A549 (cell line): ENCODE measurements around the gene CIRBP. TPM values are rescaled to one million over a fixed set of nuclear protein-coding genes. Genes with fewer than 3 reads are reported as not detected.

Source experiments
- ATAC-seq, 2 experiments: fragments of 200-7000 bp in 1 of 2; fragments of >200 bp in 1 of 2; cut with Nextera tagmentation in 1 of 2; cut with Tn5 transposase in 1 of 2; 3 replicates each; pipeline versions ENCODE4 v1.8.0 to v1.9.1; 2018 to 2020; ENCODE audit warnings: mild to moderate bottlenecking in 1 of 2, moderate library complexity in 1 of 2
- CTCF ChIA-PET: fragments of 300-600 bp; sonication (Branson Sonifier 250); formaldehyde crosslinking; extraction: SDS; loops from one replicate; lab custom pipeline; 2021; ENCODE audit warnings: antibody characterized with exemption, inconsistent platforms; lab: Yijun Ruan, JAX
- POLR2A ChIA-PET: fragments of 350-600 bp; formaldehyde crosslinking; extraction: SDS; loops from one replicate; lab custom pipeline; 2021; ENCODE audit warnings: antibody characterized with exemption, inconsistent platforms; lab: Yijun Ruan, JAX
- DNase-seq, 2 experiments: peaks; one replicate each; pipeline versions ENCODE4 v3.0.0 to v3.0.0-alpha.2; 2011 to 2016; ENCODE audit warnings: low read depth in 1 of 2, low spot score in 1 of 2
- FAIRE-seq: peaks from 2 replicates; lab custom pipeline; 2011; peaks lifted over from hg19 to GRCh38; lab: Jason Lieb, UNC
- H3K27ac ChIP-seq, 2 experiments: fragments of >200 bp; sonication (Bioruptor Twin); formaldehyde crosslinking; 3 replicates each; pipeline ENCODE4 v1.5.1; 2016 to 2017
- H3K4me1 ChIP-seq: fragments of >200 bp; sonication (Bioruptor Twin); formaldehyde crosslinking; 3 replicates; pipeline ENCODE4 v1.6.1; 2016
- H3K4me2 ChIP-seq: fragments of >200 bp; sonication (Bioruptor Twin); formaldehyde crosslinking; 3 replicates; pipeline ENCODE4 v1.6.1; 2016
- H3K4me3 ChIP-seq: fragments of >200 bp; sonication (Bioruptor Twin); formaldehyde crosslinking; 3 replicates; pipeline ENCODE4 v1.5.1; 2016
- H3K9me3 ChIP-seq: fragments of >200 bp; sonication (Bioruptor Twin); formaldehyde crosslinking; 3 replicates; pipeline ENCODE4 v1.6.1; 2016
- BHLHE40 ChIP-seq: IDR thresholded peaks from 2 replicates; pipeline ENCODE4 v1.6.1; 2012; ENCODE audit warnings: low read depth, low read length, inconsistent platforms
- CBX2 ChIP-seq: fragments of 200-600 bp; sonication (generic); IDR thresholded peaks from 2 replicates; pipeline ENCODE4 v1.6.1; 2016; ENCODE audit warnings: low read depth, mild to moderate bottlenecking, borderline replicate concordance
- CBX8 ChIP-seq: fragments of 200-600 bp; sonication (generic); IDR thresholded peaks from 2 replicates; pipeline ENCODE4 v1.6.1; 2016
- CEBPB ChIP-seq, 2 experiments: fragments of >200 bp in 1 of 2; sonication (Bioruptor Twin) in 1 of 2; formaldehyde crosslinking in 1 of 2; IDR thresholded peaks; 2 replicates each; pipeline ENCODE4 v1.6.1; 2012 to 2016
- CHD2 ChIP-seq: fragments of 150-350 bp; IDR thresholded peaks from 2 replicates; pipeline ENCODE4 v1.6.1; 2014; ENCODE audit warnings: low read length; ENCODE audit not compliant: partially characterized antibody
- EHMT2 ChIP-seq: fragments of 200-600 bp; sonication (generic); IDR thresholded peaks from 2 replicates; pipeline ENCODE4 v1.6.1; 2016; ENCODE audit warnings: antibody characterized with exemption, low read depth, mild to moderate bottlenecking, moderate library complexity
- EP300 ChIP-seq, 2 experiments: fragments of >200 bp; sonication (Bioruptor Twin); formaldehyde crosslinking; IDR thresholded peaks; 2 replicates in 1 of 2; 3 replicates in 1 of 2; pipeline ENCODE4 v1.6.1; 2016 to 2017
- ESRRA ChIP-seq: fragments of 150-350 bp; IDR thresholded peaks from 2 replicates; pipeline ENCODE4 v1.6.1; 2014; ENCODE audit warnings: mild to moderate bottlenecking, low read length, borderline replicate concordance
- FOSB ChIP-seq: fragments of 250-450 bp; sonication (Bioruptor Pico); IDR thresholded peaks from 2 replicates; pipeline ENCODE4 v1.5.0; 2020; ENCODE audit warnings: mild to moderate bottlenecking, moderate library complexity
- GATA3 ChIP-seq: IDR thresholded peaks from 2 replicates; pipeline ENCODE4 v1.6.1; 2012; ENCODE audit warnings: borderline replicate concordance
- HEYL ChIP-seq: fragments of 250-450 bp; sonication (Bioruptor Pico); IDR thresholded peaks from 2 replicates; pipeline ENCODE4 v1.8.0; 2021; ENCODE audit warnings: mild to moderate bottlenecking, moderate library complexity
- HOXB13 ChIP-seq: fragments of 250-450 bp; sonication (Bioruptor Pico); IDR thresholded peaks from 2 replicates; pipeline ENCODE4 v1.5.0; 2020; ENCODE audit warnings: low read depth, mild to moderate bottlenecking, moderate library complexity
- JUN ChIP-seq, 2 experiments: fragments of >200 bp; sonication (Bioruptor Twin); formaldehyde crosslinking; IDR thresholded peaks; 2 replicates in 1 of 2; 3 replicates in 1 of 2; pipeline ENCODE4 v1.6.1; 2016 to 2017
- JUNB ChIP-seq: fragments of >200 bp; sonication (Bioruptor Twin); formaldehyde crosslinking; IDR thresholded peaks from 2 replicates; pipeline ENCODE4 v1.6.1; 2016
- MYC ChIP-seq: IDR thresholded peaks from 2 replicates; pipeline ENCODE4 v1.6.1; 2012; ENCODE audit warnings: mild to moderate bottlenecking, inconsistent platforms, low read length, improper control_type of control experiment, borderline replicate concordance
- NR3C1 ChIP-seq: fragments of >200 bp; sonication (Bioruptor Twin); formaldehyde crosslinking; IDR thresholded peaks from 3 replicates; pipeline ENCODE4 v1.6.1; 2017
- PHF8 ChIP-seq: fragments of 200-600 bp; sonication (generic); IDR thresholded peaks from 2 replicates; pipeline ENCODE4 v1.6.1; 2016; ENCODE audit warnings: low read depth, mild to moderate bottlenecking, antibody characterized with exemption, moderate library complexity, borderline replicate concordance
- POLR2A ChIP-seq: IDR thresholded peaks from 2 replicates; pipeline ENCODE4 v1.6.1; 2012; ENCODE audit warnings: mild to moderate bottlenecking, low read length
- POLR2AphosphoS2 ChIP-seq: conservative IDR thresholded peaks from 2 replicates; pipeline ENCODE4 v1.6.1; 2012; ENCODE audit warnings: low read length, improper control_type of control experiment, inconsistent platforms
- RARB ChIP-seq: fragments of 250-450 bp; sonication (Bioruptor Pico); IDR thresholded peaks from 2 replicates; pipeline ENCODE4 v1.8.0; 2021; ENCODE audit warnings: mild to moderate bottlenecking, moderate library complexity
- RFX5 ChIP-seq: fragments of 450-650 bp; IDR thresholded peaks from 2 replicates; pipeline ENCODE4 v1.7.1; 2014; ENCODE audit warnings: antibody characterized with exemption, mild to moderate bottlenecking, moderate library complexity
- RNF2 ChIP-seq: fragments of 200-600 bp; sonication (generic); IDR thresholded peaks from 2 replicates; pipeline ENCODE4 v1.6.1; 2016; ENCODE audit warnings: low read depth, mild to moderate bottlenecking, antibody characterized with exemption, moderate library complexity, borderline replicate concordance
- SREBF2 ChIP-seq: fragments of 450-650 bp; IDR thresholded peaks from 2 replicates; pipeline ENCODE4 v1.6.1; 2014; ENCODE audit warnings: mild to moderate bottlenecking, moderate library complexity
- TFCP2L1 ChIP-seq: fragments of 250-450 bp; sonication (Bioruptor Pico); IDR thresholded peaks from 2 replicates; pipeline ENCODE4 v1.5.0; 2021; ENCODE audit warnings: mild to moderate bottlenecking
- TP53 ChIP-seq: fragments of 250-450 bp; sonication (Bioruptor Pico); IDR thresholded peaks from 2 replicates; pipeline ENCODE4 v1.5.0; 2021; ENCODE audit warnings: mild to moderate bottlenecking, moderate library complexity
- WGBS: methylation state at CpG from one replicate; pipeline ENCODE4 v1.1.6; 2017; ENCODE audit errors: missing lambda C conversion rate; 5-methylcytosine and 5-hydroxymethylcytosine counted together
- polyA plus RNA-seq, 4 experiments: library from polyadenylated mRNA; depleted of rRNA in 3 of 4; stranded (reverse); fragments of >200 nt; fragmentation: RNase III in 1 of 4; extraction: RNeasy Plus Mini Kit Qiagen cat#74134 plus additional on column Dnase treatment in 1 of 4; gene quantifications; 2 replicates in 3 of 4; 3 replicates in 1 of 4; pipeline ENCODE4 v1.2.3, GENCODE V29; 2011 to 2017
- TF ChIP-seq, protein P1 (sequence below): IDR thresholded peaks from 2 replicates; pipeline ENCODE4 v1.6.1; 2012
- TF ChIP-seq, protein P2 (sequence below): fragments of 200-600 bp; sonication (generic); IDR thresholded peaks from 2 replicates; pipeline ENCODE4 v1.6.1; 2016; ENCODE audit warnings: antibody characterized with exemption, mild to moderate bottlenecking, moderate library complexity
- TF ChIP-seq, protein P3 (sequence below): fragments of 150-350 bp; IDR thresholded peaks from 2 replicates; pipeline ENCODE4 v1.6.1; 2014; ENCODE audit warnings: low read depth, mild to moderate bottlenecking, low read length
- TF ChIP-seq, protein P4 (sequence below): IDR thresholded peaks from 2 replicates; pipeline ENCODE4 v1.6.1; 2012; ENCODE audit warnings: low read depth, borderline replicate concordance
- TF ChIP-seq, protein P5 (sequence below): fragments of 250-450 bp; sonication (Bioruptor Pico); IDR thresholded peaks from 2 replicates; pipeline ENCODE4 v1.5.0; 2021; ENCODE audit warnings: mild to moderate bottlenecking, moderate library complexity, borderline replicate concordance

Gene CIRBP
- polyA plus RNA-seq, 2 of the 4 experiments (the other 2 are of a cell fraction), result 151 to 178 TPM

DNA sequence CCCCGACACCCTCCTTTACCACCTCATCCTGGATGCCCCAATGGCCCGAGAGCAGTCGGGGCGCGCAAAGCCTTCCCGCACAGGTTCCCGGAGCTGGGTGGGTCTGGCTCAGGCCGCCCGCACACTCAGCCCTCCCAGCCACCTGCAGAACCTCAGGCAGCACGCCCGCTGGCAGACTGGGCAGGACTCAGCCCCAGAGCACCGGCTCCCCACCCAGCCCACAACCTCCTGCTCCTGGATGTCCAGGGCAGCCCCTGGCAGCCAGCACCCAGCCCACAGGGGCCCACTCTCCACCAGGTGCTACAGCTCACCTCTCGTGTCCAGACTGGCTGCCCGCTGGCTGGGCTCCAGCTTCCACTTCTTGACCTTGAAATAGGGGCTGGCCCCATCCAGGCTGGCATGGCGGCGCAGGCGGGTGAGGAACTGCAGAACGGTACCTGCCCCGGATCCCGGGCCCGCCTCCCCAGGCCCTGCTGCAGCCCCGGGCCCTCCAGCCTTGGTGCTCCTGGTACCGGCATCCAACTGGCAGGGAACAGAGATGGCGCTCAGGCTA is 35.9 kb upstream of the CIRBP start:
- peaks cover 25% of the 10 kb centered on the region; the same call in 2 of the 3 replicates for H3K4me1 ChIP-seq
- FAIRE-seq (no peak), DNase-seq (no peak), ATAC-seq (no peak; a peak in 1 of 6 replicates)
- no peak overlapping the region for H3K4me3 ChIP-seq
- no peak overlapping the region for H3K27ac ChIP-seq
- TF ChIP-seq NR3C1, result no peak
- no peak for TF ChIP-seq RFX5
- TF ChIP-seq BHLHE40, result no peak
- TF ChIP-seq HOXB13 (CRISPR knock-in tag), result no peak
- TF ChIP-seq RNF2, result no peak
- TF ChIP-seq, protein P1, sequence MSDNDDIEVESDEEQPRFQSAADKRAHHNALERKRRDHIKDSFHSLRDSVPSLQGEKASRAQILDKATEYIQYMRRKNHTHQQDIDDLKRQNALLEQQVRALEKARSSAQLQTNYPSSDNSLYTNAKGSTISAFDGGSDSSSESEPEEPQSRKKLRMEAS, result no peak
- TF ChIP-seq, protein P2, sequence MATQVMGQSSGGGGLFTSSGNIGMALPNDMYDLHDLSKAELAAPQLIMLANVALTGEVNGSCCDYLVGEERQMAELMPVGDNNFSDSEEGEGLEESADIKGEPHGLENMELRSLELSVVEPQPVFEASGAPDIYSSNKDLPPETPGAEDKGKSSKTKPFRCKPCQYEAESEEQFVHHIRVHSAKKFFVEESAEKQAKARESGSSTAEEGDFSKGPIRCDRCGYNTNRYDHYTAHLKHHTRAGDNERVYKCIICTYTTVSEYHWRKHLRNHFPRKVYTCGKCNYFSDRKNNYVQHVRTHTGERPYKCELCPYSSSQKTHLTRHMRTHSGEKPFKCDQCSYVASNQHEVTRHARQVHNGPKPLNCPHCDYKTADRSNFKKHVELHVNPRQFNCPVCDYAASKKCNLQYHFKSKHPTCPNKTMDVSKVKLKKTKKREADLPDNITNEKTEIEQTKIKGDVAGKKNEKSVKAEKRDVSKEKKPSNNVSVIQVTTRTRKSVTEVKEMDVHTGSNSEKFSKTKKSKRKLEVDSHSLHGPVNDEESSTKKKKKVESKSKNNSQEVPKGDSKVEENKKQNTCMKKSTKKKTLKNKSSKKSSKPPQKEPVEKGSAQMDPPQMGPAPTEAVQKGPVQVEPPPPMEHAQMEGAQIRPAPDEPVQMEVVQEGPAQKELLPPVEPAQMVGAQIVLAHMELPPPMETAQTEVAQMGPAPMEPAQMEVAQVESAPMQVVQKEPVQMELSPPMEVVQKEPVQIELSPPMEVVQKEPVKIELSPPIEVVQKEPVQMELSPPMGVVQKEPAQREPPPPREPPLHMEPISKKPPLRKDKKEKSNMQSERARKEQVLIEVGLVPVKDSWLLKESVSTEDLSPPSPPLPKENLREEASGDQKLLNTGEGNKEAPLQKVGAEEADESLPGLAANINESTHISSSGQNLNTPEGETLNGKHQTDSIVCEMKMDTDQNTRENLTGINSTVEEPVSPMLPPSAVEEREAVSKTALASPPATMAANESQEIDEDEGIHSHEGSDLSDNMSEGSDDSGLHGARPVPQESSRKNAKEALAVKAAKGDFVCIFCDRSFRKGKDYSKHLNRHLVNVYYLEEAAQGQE, result no peak
- TF ChIP-seq TFCP2L1 (CRISPR knock-in tag), result no peak
- no peak for TF ChIP-seq PHF8
- TF ChIP-seq CBX8, result no peak
- no peak for TF ChIP-seq RARB (CRISPR knock-in tag)
- TF ChIP-seq CBX2, result no peak
- TF ChIP-seq JUNB, result no peak
- TF ChIP-seq, protein P3, sequence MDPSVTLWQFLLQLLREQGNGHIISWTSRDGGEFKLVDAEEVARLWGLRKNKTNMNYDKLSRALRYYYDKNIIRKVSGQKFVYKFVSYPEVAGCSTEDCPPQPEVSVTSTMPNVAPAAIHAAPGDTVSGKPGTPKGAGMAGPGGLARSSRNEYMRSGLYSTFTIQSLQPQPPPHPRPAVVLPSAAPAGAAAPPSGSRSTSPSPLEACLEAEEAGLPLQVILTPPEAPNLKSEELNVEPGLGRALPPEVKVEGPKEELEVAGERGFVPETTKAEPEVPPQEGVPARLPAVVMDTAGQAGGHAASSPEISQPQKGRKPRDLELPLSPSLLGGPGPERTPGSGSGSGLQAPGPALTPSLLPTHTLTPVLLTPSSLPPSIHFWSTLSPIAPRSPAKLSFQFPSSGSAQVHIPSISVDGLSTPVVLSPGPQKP, result no peak
- TF ChIP-seq POLR2AphosphoS2, result no peak
- TF ChIP-seq MYC, result no peak
- TF ChIP-seq HEYL (CRISPR knock-in tag), result no peak
- TF ChIP-seq, protein P4, sequence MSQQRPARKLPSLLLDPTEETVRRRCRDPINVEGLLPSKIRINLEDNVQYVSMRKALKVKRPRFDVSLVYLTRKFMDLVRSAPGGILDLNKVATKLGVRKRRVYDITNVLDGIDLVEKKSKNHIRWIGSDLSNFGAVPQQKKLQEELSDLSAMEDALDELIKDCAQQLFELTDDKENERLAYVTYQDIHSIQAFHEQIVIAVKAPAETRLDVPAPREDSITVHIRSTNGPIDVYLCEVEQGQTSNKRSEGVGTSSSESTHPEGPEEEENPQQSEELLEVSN, result no peak
- no peak overlapping the region for H3K4me2 ChIP-seq
- no peaks in the 10 kb centered on the region for H3K9me3 ChIP-seq
- 100% methylated on average over 6 of the region's 24 CpGs for WGBS
- POLR2A ChIA-PET, result interaction anchor here (0.6 to 1.4 kb wide), 2 partner anchors 36 to 1367 kb away, joined by 3 read pairs; no protein-coding TSS in a partner anchor
- CTCF ChIA-PET, result interaction anchor here (4.2 kb wide), 1 partner anchor 11 kb away, joined by 26 read pairs; no protein-coding TSS in a partner anchor

DNA sequence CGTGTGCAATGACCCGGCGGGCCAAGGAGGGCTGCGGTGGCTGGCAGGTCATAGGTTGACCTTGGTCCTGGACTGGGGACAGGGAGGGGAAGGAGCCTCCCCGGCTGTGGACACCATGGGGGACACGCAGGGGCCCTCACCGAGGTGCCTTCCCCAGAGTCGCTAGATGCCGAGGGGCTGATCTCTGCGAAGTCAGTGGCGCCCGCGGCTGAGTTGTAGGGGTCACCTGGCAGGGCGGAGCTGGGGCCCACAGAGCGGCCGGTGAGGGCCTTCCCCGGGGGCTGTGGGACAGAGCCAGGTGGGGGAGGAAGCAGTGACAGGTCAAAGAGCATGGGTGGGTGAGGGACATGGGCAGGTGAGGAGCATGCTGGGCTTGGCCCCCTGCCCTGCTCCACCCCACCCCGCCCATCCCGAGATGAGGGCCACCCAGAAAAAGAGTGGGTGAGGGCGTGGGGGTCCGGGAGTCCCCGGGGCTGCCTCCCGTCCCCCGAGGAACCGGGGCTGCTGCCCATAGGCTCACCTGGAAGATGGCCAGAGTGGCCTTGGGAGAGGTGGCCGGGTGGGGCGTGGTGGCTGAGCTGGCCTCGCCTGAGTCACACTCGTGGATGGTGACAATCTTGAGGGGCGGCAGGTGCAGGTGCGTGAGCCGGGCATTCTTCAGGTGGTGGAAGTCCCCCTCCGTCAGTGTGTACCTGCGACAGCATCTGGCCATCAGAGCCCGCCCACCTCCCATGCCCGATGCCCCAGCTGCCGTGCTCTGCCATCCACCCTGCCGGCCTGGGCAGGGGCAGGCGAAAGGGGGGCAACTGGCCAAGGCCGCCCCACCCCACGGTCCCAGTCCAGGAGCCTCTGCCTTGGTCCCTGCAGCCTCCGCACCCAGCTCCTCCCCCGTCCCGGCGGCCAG is 34.8 kb upstream of the CIRBP start:
- FAIRE-seq (no peak), ATAC-seq (no peak), DNase-seq (no peak)
- H3K4me3 ChIP-seq, result no peak overlapping the region
- ChIA-PET CTCF (interaction anchor here (4.2 kb wide), 1 partner anchor 12 kb away, joined by 26 read pairs; no protein-coding TSS in a partner anchor), POLR2A (no interaction called here)
- peaks cover 25% of the 10 kb centered on the region; the same call in 2 of the 3 replicates for H3K4me1 ChIP-seq
- no peaks in the 10 kb centered on the region for H3K9me3 ChIP-seq
- WGBS, result 97% methylated on average over 13 of the region's 45 CpGs
- no peak overlapping the region for H3K27ac ChIP-seq
- no peak overlapping the region for H3K4me2 ChIP-seq
- TF ChIP-seq SREBF2 (no peak), TFCP2L1 (CRISPR knock-in tag) (no peak), POLR2A (no peak), ESRRA (no peak), FOSB (no peak), EHMT2 (no peak), TP53 (CRISPR knock-in tag) (no peak), GATA3 (no peak), CEBPB (IDR thresholded peaks at IDR 0.05) (no peak), EP300 (IDR thresholded peaks at IDR 0.05) (no peak), CHD2 (no peak), MYC (no peak), JUN (IDR thresholded peaks at IDR 0.05) (no peak)
- TF ChIP-seq, protein P5, sequence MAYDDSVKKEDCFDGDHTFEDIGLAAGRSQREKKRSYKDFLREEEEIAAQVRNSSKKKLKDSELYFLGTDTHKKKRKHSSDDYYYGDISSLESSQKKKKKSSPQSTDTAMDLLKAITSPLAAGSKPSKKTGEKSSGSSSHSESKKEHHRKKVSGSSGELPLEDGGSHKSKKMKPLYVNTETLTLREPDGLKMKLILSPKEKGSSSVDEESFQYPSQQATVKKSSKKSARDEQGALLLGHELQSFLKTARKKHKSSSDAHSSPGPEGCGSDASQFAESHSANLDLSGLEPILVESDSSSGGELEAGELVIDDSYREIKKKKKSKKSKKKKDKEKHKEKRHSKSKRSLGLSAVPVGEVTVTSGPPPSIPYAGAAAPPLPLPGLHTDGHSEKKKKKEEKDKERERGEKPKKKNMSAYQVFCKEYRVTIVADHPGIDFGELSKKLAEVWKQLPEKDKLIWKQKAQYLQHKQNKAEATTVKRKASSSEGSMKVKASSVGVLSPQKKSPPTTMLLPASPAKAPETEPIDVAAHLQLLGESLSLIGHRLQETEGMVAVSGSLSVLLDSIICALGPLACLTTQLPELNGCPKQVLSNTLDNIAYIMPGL (CRISPR knock-in tag), result no peak
